Progenitor cell of endocrine pancreas (in vitro differentiated cells): ENCODE results near the gene EIF2B1. TPM values are rescaled to one million over a fixed set of nuclear protein-coding genes. Genes with fewer than 3 reads are reported as not detected.

Experiments
- DNase-seq: peaks from one replicate; pipeline ENCODE4 v3.0.0; 2021; ENCODE audit warnings: low spot score; ENCODE audit not compliant: unreplicated experiment
- H3K27ac Mint-ChIP-seq: 2 replicates; pipeline ENCODE4 v1.8.0; 2021; ENCODE audit warnings: mild to moderate bottlenecking, moderate library complexity, mixed read lengths
- H3K27me3 Mint-ChIP-seq: 2 replicates; pipeline ENCODE4 v1.8.0; 2021; ENCODE audit warnings: mixed read lengths
- H3K36me3 Mint-ChIP-seq: 2 replicates; pipeline ENCODE4 v1.8.0; 2022; ENCODE audit warnings: mixed read lengths; ENCODE audit not compliant: insufficient read depth
- H3K4me1 Mint-ChIP-seq: 2 replicates; pipeline ENCODE4 v1.8.0; 2021; ENCODE audit warnings: low read depth, mixed read lengths
- H3K4me3 Mint-ChIP-seq: 2 replicates; pipeline ENCODE4 v1.8.0; 2021; ENCODE audit warnings: low read depth, mild to moderate bottlenecking, moderate library complexity, mixed read lengths
- H3K9me3 Mint-ChIP-seq: 2 replicates; pipeline ENCODE4 v1.8.0; 2021; ENCODE audit warnings: low read depth, mixed read lengths
- CTCF ChIP-seq: fragments of 200-600 bp; sonication (generic); IDR thresholded peaks from one replicate; pipeline ENCODE4 v1.5.0; 2021; ENCODE audit warnings: antibody characterized with exemption, mild to moderate bottlenecking; ENCODE audit not compliant: unreplicated experiment
- long read RNA-seq: library from polyadenylated mRNA; unstranded; transcript quantifications from one replicate; pipeline ENCODE4 v2.0.0, GENCODE V29; 2020
- total RNA-seq: library from RNA; stranded (reverse); gene quantifications from 2 replicates; pipeline ENCODE4 v1.2.1, GENCODE V29; 2021

EIF2B1 gene
- total RNA-seq, result 46.8 and 48.4 TPM in 2 replicates
- long read RNA-seq, transcript EIF2B1-201 (9 exons, 2,477 nt), result major isoform, 310 of 365 reads
- long read RNA-seq, partial matches to known transcripts, result 4 of 365 reads
- long read RNA-seq, other reads (novel, unspliced or antisense), result 50 of 365 reads

- peak; percentile 87 for DNase-seq
- no peak for TF ChIP-seq CTCF
- H3K36me3 Mint-ChIP-seq, result peaks cover 10% of the 10 kb centered on the region
- peak within 1 kb of the TSS; percentile 99 for H3K27ac Mint-ChIP-seq
- peaks cover 14% of the 10 kb centered on the region for H3K4me1 Mint-ChIP-seq
- no peaks in the 10 kb centered on the region for H3K27me3 Mint-ChIP-seq
- no peaks in the 10 kb centered on the region for H3K9me3 Mint-ChIP-seq
- peak within 1 kb of the TSS; percentile 99 for H3K4me3 Mint-ChIP-seq
Observed at GRCh38 chr12:123633379-123634141, at the start of gene EIF2B1, which contains the start of gene GTF2H3. EIF2B1 (minus strand) TSS chr12:123633686; CDS start chr12:123633557, 129 bp downstream. GTF2H3 (plus strand) TSS chr12:123633829; CDS start chr12:123633860, 31 bp downstream.

DNA sequence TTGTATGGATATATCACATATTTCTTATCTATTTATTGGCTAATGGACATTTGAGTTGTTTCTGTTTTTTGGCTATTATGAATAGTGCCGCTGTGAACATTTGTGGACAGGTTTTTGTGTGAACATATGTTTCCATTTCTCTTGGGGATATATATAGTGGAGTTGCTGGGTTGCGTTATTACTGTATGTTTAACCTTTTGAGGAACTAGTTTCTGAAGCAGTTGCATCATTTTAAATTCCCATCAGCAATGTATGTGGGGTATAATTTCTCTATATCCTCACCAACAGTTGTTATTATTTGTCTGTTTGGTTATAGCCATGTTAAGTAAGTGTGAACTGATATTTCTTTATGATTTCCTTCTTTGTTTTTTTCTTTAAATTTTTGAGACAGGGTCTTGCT is 48.1 kb upstream of the EIF2B1 start:
- Mint-ChIP-seq H3K27me3 (no peaks in the 10 kb centered on the region), H3K4me1 (no peaks in the 10 kb centered on the region), H3K36me3 (peaks cover 21% of the 10 kb centered on the region), H3K4me3 (no peak overlapping the region), H3K27ac (no peak overlapping the region), H3K9me3 (no peaks in the 10 kb centered on the region)
- no peak for DNase-seq
- TF ChIP-seq CTCF, result no peak

GRCh38 chr12:123678981-123679380 is 45.5 kb upstream of the EIF2B1 start:
- H3K36me3 Mint-ChIP-seq, result peaks cover 30% of the 10 kb centered on the region
- no peaks in the 10 kb centered on the region for H3K9me3 Mint-ChIP-seq
- no peaks in the 10 kb centered on the region for H3K27me3 Mint-ChIP-seq
- no peak for DNase-seq
- H3K4me1 Mint-ChIP-seq, result no peaks in the 10 kb centered on the region
- no peak overlapping the region for H3K27ac Mint-ChIP-seq
- no peak for TF ChIP-seq CTCF
- no peak overlapping the region for H3K4me3 Mint-ChIP-seq

DNA sequence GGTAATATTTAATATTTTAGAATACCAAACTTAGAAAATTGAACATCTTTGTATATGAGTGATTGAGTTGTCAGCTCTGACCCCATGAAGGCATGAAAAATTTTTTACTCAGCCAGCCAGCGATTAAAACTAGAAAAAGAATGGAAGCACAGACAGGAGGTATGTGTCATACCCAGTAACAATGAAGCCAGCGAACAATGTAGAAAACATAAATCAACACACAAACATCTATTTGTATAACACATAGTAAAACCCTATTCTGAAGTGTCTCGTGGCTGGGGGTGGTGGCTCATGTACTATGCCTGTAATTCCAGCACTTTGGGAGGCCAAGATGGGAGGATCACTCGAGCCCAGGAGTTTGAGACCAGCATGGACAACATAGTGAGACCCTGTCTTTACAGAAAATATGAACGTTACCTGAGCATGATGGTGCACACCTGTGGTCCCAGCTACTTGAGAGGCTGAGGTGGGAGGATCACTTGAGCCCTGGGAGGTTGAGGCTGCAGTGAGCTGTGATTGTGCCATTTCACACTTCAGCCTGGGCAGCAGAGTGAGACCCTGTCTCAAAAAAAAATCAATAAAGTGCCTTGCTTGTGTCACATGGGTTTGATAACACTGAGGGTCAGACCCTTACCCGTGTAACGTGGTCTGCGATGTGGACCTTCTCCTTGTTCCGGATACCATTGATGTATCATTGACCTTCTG is 43.3 kb upstream of the EIF2B1 start:
- no peaks in the 10 kb centered on the region for H3K27me3 Mint-ChIP-seq
- DNase-seq, result no peak
- H3K9me3 Mint-ChIP-seq, result no peaks in the 10 kb centered on the region
- H3K27ac Mint-ChIP-seq, result no peak overlapping the region
- H3K36me3 Mint-ChIP-seq, result peaks cover 33% of the 10 kb centered on the region
- no peak for TF ChIP-seq CTCF
- H3K4me3 Mint-ChIP-seq, result no peak overlapping the region
- peaks cover 6% of the 10 kb centered on the region for H3K4me1 Mint-ChIP-seq

- DNase-seq, result no peak
- Mint-ChIP-seq H3K4me3 (no peak overlapping the region), H3K4me1 (peaks cover 9% of the 10 kb centered on the region), H3K36me3 (peaks cover 28% of the 10 kb centered on the region), H3K9me3 (no peaks in the 10 kb centered on the region), H3K27me3 (no peaks in the 10 kb centered on the region), H3K27ac (no peak overlapping the region)
- TF ChIP-seq CTCF, result no peak
Observed at GRCh38 chr12:123675436-123675835, 42.0 kb upstream of the EIF2B1 start.
